Middle frontal gyrus (tissue), 1 donor: ENCODE data around the gene TYRO3.
"Not testable (repeated sequence)": the region's sequence is repeated elsewhere in the genome, so short reads cannot be mapped to it uniquely, and the experiment has no call there.

Experiments used
- DNase-seq: peaks from one replicate; pipeline ENCODE4 v3.0.0-alpha.2; 2015; ENCODE audit warnings: low spot score; ENCODE audit errors: extremely low spot score

TYRO3 gene

GRCh38 chr15:41573396-41573795, 14.4 kb downstream of the TYRO3 start:
- DNase-seq, result no peak

GRCh38 chr15:41574158-41574557, 15.1 kb downstream of the TYRO3 start:
- no peak for DNase-seq

- no peak for DNase-seq
These were observed 16.3 kb downstream of the TYRO3 start for GRCh38 chr15:41575282-41575681.

GRCh38 chr15:41577863-41578735, 19.1 kb downstream of the TYRO3 start:
- no peak for DNase-seq

GRCh38 chr15:41578736-41579383, 19.8 kb downstream of the TYRO3 start:
- no peak for DNase-seq

- no peak for DNase-seq
These were observed 22.1 kb downstream of the TYRO3 start for GRCh38 chr15:41581110-41581509.

GRCh38 chr15:41583795-41584194, 24.8 kb downstream of the TYRO3 start:
- DNase-seq, result no peak

- no peak for DNase-seq
These were observed 25.7 kb downstream of the TYRO3 start for GRCh38 chr15:41584636-41585126.

- DNase-seq, result no peak
These were observed 26.4 kb downstream of the TYRO3 start for GRCh38 chr15:41585127-41586047.

- DNase-seq, result not testable (repeated sequence)
These were observed 27.7 kb downstream of the TYRO3 start for GRCh38 chr15:41586531-41587282.

- not testable (repeated sequence) for DNase-seq
These were observed 30.0 kb downstream of the TYRO3 start for GRCh38 chr15:41589018-41589417.

- not testable (repeated sequence) for DNase-seq
These were observed 30.6 kb downstream of the TYRO3 start for GRCh38 chr15:41589571-41589970.

GRCh38 chr15:41591217-41591616, 32.2 kb downstream of the TYRO3 start:
- DNase-seq, result not testable (repeated sequence)

GRCh38 chr15:41592718-41593117, 33.7 kb downstream of the TYRO3 start:
- DNase-seq, result not testable (repeated sequence)

- no peak for DNase-seq
These were observed 36.1 kb downstream of the TYRO3 start for GRCh38 chr15:41594801-41595746.

GRCh38 chr15:41596972-41597371, 38.0 kb downstream of the TYRO3 start:
- DNase-seq, result no peak

- no peak for DNase-seq
These were observed 38.8 kb downstream of the TYRO3 start for GRCh38 chr15:41597787-41598186.

- no peak for DNase-seq
These were observed 40.0 kb downstream of the TYRO3 start for GRCh38 chr15:41599061-41599460.

GRCh38 chr15:41603411-41603935, 44.5 kb downstream of the TYRO3 start:
- DNase-seq, result no peak
